K562 (cell line): Measurements from ENCODE around the gene LRRC1. TPM values are rescaled to one million over a fixed set of nuclear protein-coding genes. Genes with fewer than 3 reads are reported as not detected.

Source experiments
- ATAC-seq: fragments of 200-7000 bp; cut with Tn5 transposase; 3 replicates; pipeline ENCODE4 v1.9.1; 2020; ENCODE audit warnings: moderate library complexity
- BruUV-seq: library from RNA; stranded (reverse); fragments of 400-500 nt; replicated peaks from 2 replicates; lab custom pipeline; 2021; lab: Mats Ljungman, UMichigan
- CTCF ChIA-PET: fragments of 300-600 bp; formaldehyde crosslinking; extraction: SDS; loops from one replicate; lab custom pipeline; 2021; ENCODE audit warnings: low intra/inter-chr PET ratio; lab: Yijun Ruan, JAX
- POLR2A ChIA-PET: fragments of 300-600, 350-650 bp; sonication (Branson Sonifier 250); formaldehyde crosslinking; extraction: SDS; loops from one replicate; lab custom pipeline; 2021; ENCODE audit warnings: antibody characterized with exemption, inconsistent platforms; lab: Yijun Ruan, JAX
- DNase-seq, 4 experiments: peaks; one replicate each; pipeline versions ENCODE4 v3.0.0 to v3.0.0-alpha.2; 2011 to 2018; ENCODE audit warnings: low spot score in 3 of 4, mixed read lengths in 3 of 4; ENCODE audit errors: extremely low read depth in 1 of 4
- FAIRE-seq: peaks from 2 replicates; lab custom pipeline; 2011; peaks lifted over from hg19 to GRCh38; lab: Jason Lieb, UNC
- H2AFZ ChIP-seq: 2 replicates; pipeline ENCODE4 v1.6.0; 2011; ENCODE audit warnings: low read depth, low read length, control low read depth, inconsistent platforms
- H3K27ac ChIP-seq: fragments of 200-600 bp; 3 replicates; pipeline ENCODE4 v1.8.0; 2011; ENCODE audit warnings: low read depth, mild to moderate bottlenecking, control low read depth, inconsistent platforms, low read length, moderate library complexity, mixed read lengths; ENCODE audit errors: extremely low read depth
- H3K27me3 ChIP-seq, 2 experiments: fragments of 300-600 bp in 1 of 2; 2 replicates in 1 of 2; 3 replicates in 1 of 2; pipeline versions ENCODE4 v1.6.0 to v1.8.0; 2011; ENCODE audit warnings: inconsistent platforms in 2 of 2, low read length in 2 of 2, mild to moderate bottlenecking in 1 of 2, mixed read lengths in 1 of 2, moderate library complexity in 1 of 2; ENCODE audit not compliant: control insufficient read depth in 2 of 2, insufficient read depth in 2 of 2
- H3K36me3 ChIP-seq: fragments of 300-600 bp; 3 replicates; pipeline ENCODE4 v1.8.0; 2011; ENCODE audit warnings: mild to moderate bottlenecking, low read length, inconsistent platforms; ENCODE audit not compliant: control insufficient read depth, insufficient read depth
- H3K4me1 ChIP-seq, 2 experiments: fragments of 200-600 bp in 1 of 2; replicated peaks in 1 of 2; 2 replicates in 1 of 2; 3 replicates in 1 of 2; pipeline versions ENCODE4 v1.5.1 to v1.8.0; 2011; ENCODE audit warnings: inconsistent platforms in 2 of 2, low read length in 2 of 2, mild to moderate bottlenecking in 1 of 2, mixed read lengths in 1 of 2, moderate library complexity in 1 of 2; ENCODE audit not compliant: control insufficient read depth in 2 of 2, insufficient read depth in 2 of 2
- H3K4me2 ChIP-seq: 2 replicates; pipeline ENCODE4 v1.6.1; 2011; ENCODE audit warnings: low read length, control low read depth, inconsistent platforms, mixed read lengths; ENCODE audit not compliant: insufficient read depth
- H3K4me3 ChIP-seq: fragments of 200-600 bp; sonication (generic), shearing (Covaris generic); 2 replicates; pipeline ENCODE4 v1.5.1; 2016; ENCODE audit warnings: control low read depth, inconsistent platforms
- H3K79me2 ChIP-seq: fragments of 200-600 bp; 3 replicates; pipeline ENCODE4 v1.8.0; 2011; ENCODE audit warnings: low read length, inconsistent platforms; ENCODE audit not compliant: control insufficient read depth, insufficient read depth
- H3K9ac ChIP-seq, 2 experiments: 2 replicates each; pipeline versions ENCODE4 v1.6.0 to v1.6.1; 2011; ENCODE audit warnings: low read depth in 2 of 2, low read length in 2 of 2, control low read depth in 1 of 2, inconsistent platforms in 1 of 2, mild to moderate bottlenecking in 1 of 2, mixed read lengths in 1 of 2; ENCODE audit not compliant: insufficient read depth in 1 of 2
- H3K9me1 ChIP-seq: one replicate; pipeline ENCODE4 v1.6.0; 2011; ENCODE audit warnings: inconsistent platforms, mild to moderate bottlenecking, low read length, moderate library complexity; ENCODE audit not compliant: control insufficient read depth, insufficient read depth
- H3K9me3 ChIP-seq: replicated peaks from 2 replicates; pipeline ENCODE4 v1.5.1; 2011; ENCODE audit warnings: low read depth, low read length, inconsistent platforms; ENCODE audit not compliant: control insufficient read depth, insufficient read depth
- H4K20me1 ChIP-seq: replicated peaks from 2 replicates; pipeline ENCODE4 v1.6.1; 2011; ENCODE audit warnings: low read length, inconsistent platforms, mixed read lengths; ENCODE audit not compliant: control insufficient read depth, insufficient read depth
- CEBPG ChIP-seq, 3 experiments: fragments of 200-800 bp in 1 of 3; sonication (Bioruptor generic) in 1 of 3; sonication (generic) in 1 of 3; formaldehyde crosslinking in 1 of 3; IDR thresholded peaks in 2 of 3; conservative IDR thresholded peaks in 1 of 3; 2 replicates each; pipeline versions ENCODE4 v1.6.1 to v1.8.0; 2016 to 2022; ENCODE audit warnings: missing compliant biosample characterization in 2 of 3, missing genetic modification characterization in 2 of 3, mild to moderate bottlenecking in 1 of 3, missing genetic modification reagents in 1 of 3
- CTBP1 ChIP-seq: fragments of 450-650 bp; IDR thresholded peaks from 2 replicates; pipeline ENCODE4 v1.6.1; 2016; ENCODE audit warnings: borderline replicate concordance
- GABPB1 ChIP-seq: sonication (generic); formaldehyde crosslinking; IDR thresholded peaks from 2 replicates; pipeline ENCODE4 v1.8.0; 2022; ENCODE audit warnings: mild to moderate bottlenecking, missing genetic modification reagents
- KAT2B ChIP-seq: IDR thresholded peaks from one replicate; pipeline ENCODE4 v1.6.1; 2012; ENCODE audit warnings: low read depth, mild to moderate bottlenecking, control low read depth, inconsistent platforms, low read length, moderate library complexity
- KLF10 ChIP-seq: fragments of 250-450 bp; sonication (Bioruptor Pico); IDR thresholded peaks from 2 replicates; pipeline ENCODE4 v1.6.1; 2021; ENCODE audit warnings: matching md5 sums
- NCOR1 ChIP-seq: fragments of 450-650 bp; IDR thresholded peaks from 2 replicates; pipeline ENCODE4 v1.6.1; 2016; ENCODE audit warnings: mild to moderate bottlenecking, moderate library complexity
- NFE2L1 ChIP-seq: fragments of 450-650 bp; IDR thresholded peaks from 2 replicates; pipeline ENCODE4 v1.6.1; 2016; ENCODE audit warnings: missing genetic modification characterization, low read depth, mild to moderate bottlenecking, missing compliant biosample characterization, moderate library complexity, borderline replicate concordance
- POLR2AphosphoS5 ChIP-seq: IDR thresholded peaks from 2 replicates; pipeline ENCODE4 v1.6.1; 2011; ENCODE audit warnings: mild to moderate bottlenecking, low read depth, low read length, moderate library complexity; ENCODE audit not compliant: control insufficient read depth, insufficient read depth
- RNF2 ChIP-seq: sonication (generic); IDR thresholded peaks from 2 replicates; pipeline ENCODE4 v1.6.1; 2016
- ZFP36 ChIP-seq: fragments of 150-350 bp; IDR thresholded peaks from 2 replicates; pipeline ENCODE4 v1.6.1; 2018; ENCODE audit warnings: low read length, low read depth; ENCODE audit not compliant: partially characterized antibody
- ZNF740 ChIP-seq, 3 experiments: fragments of 200-800 bp in 1 of 3; sonication (Bioruptor generic) in 1 of 3; sonication (generic) in 1 of 3; formaldehyde crosslinking in 1 of 3; IDR thresholded peaks; 2 replicates each; pipeline versions ENCODE4 v1.6.1 to v1.8.0; 2016 to 2022; ENCODE audit warnings: mild to moderate bottlenecking in 2 of 3, missing compliant biosample characterization in 2 of 3, missing genetic modification characterization in 2 of 3, missing genetic modification reagents in 1 of 3
- ZNF830 ChIP-seq: fragments of 250-450 bp; sonication (Bioruptor Pico); IDR thresholded peaks from 2 replicates; pipeline ENCODE4 v1.5.0; 2021; ENCODE audit warnings: mild to moderate bottlenecking
- WGBS: fragments of 100-300 bp; shearing (Covaris generic); methylation state at CpG from one replicate; pipeline ENCODE4 v1.1.6; 2016; ENCODE audit warnings: low coverage, mixed read lengths; ENCODE audit not compliant: insufficient coverage; ENCODE audit errors: missing lambda C conversion rate; 5-methylcytosine and 5-hydroxymethylcytosine counted together
- in situ Hi-C: fragments of 300-500 bp; cut with MboI; formaldehyde crosslinking; loops from 4 replicates; pipeline ENCODE4 v1.15.0; 2018; ENCODE audit warnings: inconsistent platforms, mixed read lengths
- intact Hi-C: fragments of 100-400 bp; cut with micrococcal nuclease; formaldehyde crosslinking; loops from 2 replicates; pipeline ENCODE4 v1.14.2; 2022
- polyA plus RNA-seq, 8 experiments: library from polyadenylated mRNA; depleted of rRNA in 4 of 8; stranded (reverse) in 5 of 8; unstranded in 3 of 8; fragments of >200 nt; fragmentation: Nextera tagmentation in 2 of 8; fragmentation: Illumina TruSeq in 1 of 8; extraction: Ambion mirVana in 2 of 8; extraction: Trizol in 1 of 8; gene quantifications; 2 replicates each; pipeline versions ENCODE4 v1.2.1 to v1.2.3, GENCODE V29; 2011 to 2014; ENCODE audit warnings: inconsistent platforms in 1 of 8, missing spikeins in 1 of 8
- total RNA-seq, 7 experiments: library from RNA; depleted of rRNA in 6 of 7; stranded (reverse); fragments of >200 nt in 6 of 7; fragmentation: Illumina TruSeq in 2 of 7; extraction: Trizol in 2 of 7; gene quantifications; 2 replicates each; pipeline versions ENCODE4 v1.2.1 to v1.2.3, GENCODE V29; 2011 to 2021; ENCODE audit warnings: low replicate concordance in 1 of 7

Gene LRRC1
- total and polyA plus RNA-seq, 9 of the 15 experiments (the other 6 are each of a cell fraction or from before 2014, with no cell fraction given): not detected

- POLR2A ChIA-PET: no interaction called here
- FAIRE-seq: no peak
Observed at GRCh38 chr6:53894091-53894490, 99.3 kb downstream of the LRRC1 start.

More at GRCh38 chr6:53894091-53894490, 99.3 kb downstream of the LRRC1 start:
- no peaks in the 10 kb centered on the region for H3K36me3 ChIP-seq
- CTCF ChIA-PET: no interaction called here
- 6% methylated on average over 2 of the region's 2 CpGs for WGBS
- H3K27me3 ChIP-seq: no peaks in the 10 kb centered on the region
- no peak for TF ChIP-seq CEBPG (CRISPR knock-in tag; IDR thresholded peaks at IDR 0.05)
- no peak for TF ChIP-seq CEBPG (tag; conservative IDR thresholded peaks at IDR 0.05 in 1 of 2, IDR thresholded peaks at IDR 0.05 in 1 of 2)
- no peak for TF ChIP-seq GABPB1
- TF ChIP-seq ZNF740 (CRISPR knock-in tag; IDR thresholded peaks at IDR 0.05): no peak
- no peak for TF ChIP-seq ZNF740 (tag; IDR thresholded peaks at IDR 0.05)
- TF ChIP-seq POLR2AphosphoS5: no peak
- TF ChIP-seq ZFP36: no peak
- TF ChIP-seq ZNF830 (CRISPR knock-in tag): no peak
- no peak for TF ChIP-seq KLF10
- TF ChIP-seq CTBP1: no peak
- no peak for TF ChIP-seq KAT2B
- no peak for TF ChIP-seq NCOR1
- TF ChIP-seq RNF2: no peak
- TF ChIP-seq NFE2L1 (tag): no peak
- TF ChIP-seq, all 486 proteins: peak for 0
- no peak overlapping the region for H3K9ac ChIP-seq
- no peaks in the 10 kb centered on the region for H3K4me1 ChIP-seq
- intact Hi-C loops (no loop called here), in situ Hi-C loops (no loop called here)
- no peak overlapping the region for H3K27ac ChIP-seq
- H3K4me3 ChIP-seq: no peak overlapping the region
- no TSS peak for BruUV-seq
- ATAC-seq: no peak
- no peaks in the 10 kb centered on the region for H3K9me1 ChIP-seq
- H4K20me1 ChIP-seq: no peaks in the 10 kb centered on the region
- H3K79me2 ChIP-seq: no peaks in the 10 kb centered on the region
- H3K9me3 ChIP-seq: no peaks in the 10 kb centered on the region
- H3K4me2 ChIP-seq: no peak overlapping the region
- no peak overlapping the region for H2AFZ ChIP-seq
- DNase-seq: peak in 1 of 4 experiments; percentile 1
